IMR-90 (cell line): ENCODE measurements around the gene HBM. TPM values are rescaled to one million over a fixed set of nuclear protein-coding genes. Genes with fewer than 3 reads are reported as not detected.
A peak's percentile ranks its signal among the peaks of the same experiment; 100 is the strongest.

Source experiments
- ATAC-seq: fragments of 200-7000 bp; cut with Tn5 transposase; 2 replicates; pipeline ENCODE4 v1.9.1; 2020; ENCODE audit warnings: low read depth, mild to moderate bottlenecking, moderate library complexity
- BruUV-seq: library from RNA; stranded (reverse); fragments of 400-500 nt; replicated peaks from 2 replicates; lab custom pipeline; 2021; lab: Mats Ljungman, UMichigan
- CTCF ChIA-PET: fragments of 300-600 bp; formaldehyde crosslinking; extraction: SDS; loops from one replicate; lab custom pipeline; 2021; ENCODE audit warnings: antibody characterized with exemption; lab: Yijun Ruan, JAX
- POLR2A ChIA-PET: fragments of 300-600 bp; sonication (Branson Sonifier 250); formaldehyde crosslinking; loops from one replicate; lab custom pipeline; 2022; ENCODE audit warnings: antibody characterized with exemption; ENCODE audit not compliant: unreplicated experiment; lab: Charles Lee
- DNase-seq: peaks from one replicate; pipeline ENCODE4 v3.0.0; 2013
- H2AFZ ChIP-seq: replicated peaks from 2 replicates; pipeline ENCODE3; 2013; ENCODE audit warnings: low read length, mild to moderate bottlenecking; ENCODE audit not compliant: poor library complexity
- H2AK5ac ChIP-seq: 2 replicates; pipeline ENCODE4 v1.6.1; 2013; ENCODE audit warnings: low read depth, low read length, inconsistent platforms
- H2AK9ac ChIP-seq: replicated peaks from 2 replicates; pipeline ENCODE3; 2013; ENCODE audit warnings: mild to moderate bottlenecking, low read depth, low read length, moderate library complexity; ENCODE audit not compliant: poor library complexity
- H2BK120ac ChIP-seq: 2 replicates; pipeline ENCODE4 v1.6.1; 2013; ENCODE audit warnings: low read depth, low read length, inconsistent platforms
- H2BK15ac ChIP-seq: 3 replicates; pipeline ENCODE4 v1.6.1; 2013; ENCODE audit warnings: low read depth, low read length, inconsistent platforms
- H2BK20ac ChIP-seq: 2 replicates; pipeline ENCODE4 v1.6.1; 2013; ENCODE audit warnings: low read depth, mild to moderate bottlenecking, inconsistent platforms, low read length, moderate library complexity
- H2BK5ac ChIP-seq: 2 replicates; pipeline ENCODE4 v1.6.1; 2013; ENCODE audit warnings: mild to moderate bottlenecking, low read depth, low read length, inconsistent platforms; ENCODE audit not compliant: poor library complexity, severe bottlenecking
- H3K14ac ChIP-seq: replicated peaks from 2 replicates; pipeline ENCODE4 v1.6.1; 2013; ENCODE audit warnings: low read depth, low read length, inconsistent platforms
- H3K18ac ChIP-seq: 2 replicates; pipeline ENCODE4 v1.6.1; 2013; ENCODE audit warnings: low read depth, low read length, control low read depth
- H3K23ac ChIP-seq: 2 replicates; pipeline ENCODE4 v1.6.1; 2013; ENCODE audit warnings: low read depth, low read length, inconsistent platforms
- H3K27ac ChIP-seq: 2 replicates; pipeline ENCODE4 v1.5.1; 2013; ENCODE audit warnings: mild to moderate bottlenecking, control low read depth, low read length; ENCODE audit not compliant: insufficient read depth
- H3K27me3 ChIP-seq: 2 replicates; pipeline ENCODE4 v1.6.1; 2013; ENCODE audit warnings: low read length; ENCODE audit not compliant: control insufficient read depth, insufficient read depth
- H3K36me3 ChIP-seq: 2 replicates; pipeline ENCODE4 v1.6.1; 2013; ENCODE audit warnings: low read length, mixed read lengths; ENCODE audit not compliant: control insufficient read depth, insufficient read depth
- H3K4ac ChIP-seq: 2 replicates; pipeline ENCODE4 v1.6.1; 2013; ENCODE audit warnings: low read depth, low read length, inconsistent platforms
- H3K4me1 ChIP-seq: 2 replicates; pipeline ENCODE4 v1.6.1; 2013; ENCODE audit warnings: low read length, mixed read lengths; ENCODE audit not compliant: control insufficient read depth, insufficient read depth
- H3K4me2 ChIP-seq: 2 replicates; pipeline ENCODE4 v1.6.1; 2013; ENCODE audit warnings: low read depth, mild to moderate bottlenecking, control low read depth, low read length, moderate library complexity
- H3K4me3 ChIP-seq: 2 replicates; pipeline ENCODE4 v1.5.1; 2013; ENCODE audit warnings: low read depth, mild to moderate bottlenecking, control low read depth, low read length, moderate library complexity; ENCODE audit not compliant: insufficient read depth
- H3K56ac ChIP-seq: 2 replicates; pipeline ENCODE4 v1.6.1; 2013; ENCODE audit warnings: low read length, inconsistent platforms; ENCODE audit not compliant: insufficient read depth; ENCODE audit errors: extremely low read depth
- H3K79me1 ChIP-seq, 2 experiments: 2 replicates each; pipeline ENCODE4 v1.6.1; 2013; ENCODE audit warnings: low read length in 2 of 2, inconsistent platforms in 1 of 2, low read depth in 1 of 2
- H3K9ac ChIP-seq: 2 replicates; pipeline ENCODE4 v1.6.1; 2013; ENCODE audit warnings: low read depth, low read length, control low read depth
- H3K9me1 ChIP-seq: 2 replicates; pipeline ENCODE4 v1.6.1; 2013; ENCODE audit warnings: low read length, inconsistent platforms; ENCODE audit not compliant: insufficient read depth
- H3K9me3 ChIP-seq: 2 replicates; pipeline ENCODE4 v1.6.1; 2013; ENCODE audit warnings: low read length; ENCODE audit not compliant: control insufficient read depth, insufficient read depth
- H4K20me1 ChIP-seq: 2 replicates; pipeline ENCODE4 v1.6.1; 2013; ENCODE audit warnings: low read length, inconsistent platforms; ENCODE audit not compliant: insufficient read depth
- H4K5ac ChIP-seq: 2 replicates; pipeline ENCODE4 v1.6.1; 2013; ENCODE audit warnings: mild to moderate bottlenecking, low read depth, low read length, control low read depth
- H4K8ac ChIP-seq, 2 experiments: 2 replicates each; pipeline ENCODE4 v1.6.1; 2013; ENCODE audit warnings: low read depth in 2 of 2, low read length in 2 of 2, control low read depth in 1 of 2, inconsistent platforms in 1 of 2
- H4K91ac ChIP-seq: 2 replicates; pipeline ENCODE4 v1.6.1; 2013; ENCODE audit warnings: low read depth, low read length, inconsistent platforms; ENCODE audit not compliant: insufficient read depth
- BHLHE40 ChIP-seq: fragments of 150-350 bp; IDR thresholded peaks from 2 replicates; pipeline ENCODE4 v1.6.1; 2016; ENCODE audit warnings: mild to moderate bottlenecking, low read depth, low read length
- CEBPB ChIP-seq: IDR thresholded peaks from 2 replicates; pipeline ENCODE4 v1.6.1; 2012; ENCODE audit warnings: low read depth, low read length, improper control_type of control experiment
- CHD1 ChIP-seq: IDR thresholded peaks from 2 replicates; pipeline ENCODE4 v1.6.1; 2012; ENCODE audit warnings: low read depth, low read length, improper control_type of control experiment
- CTCF ChIP-seq: conservative IDR thresholded peaks from 2 replicates; pipeline ENCODE4 v1.5.1; 2012; ENCODE audit warnings: mild to moderate bottlenecking, low read depth, low read length, improper control_type of control experiment
- FOS ChIP-seq: fragments of 150-350 bp; IDR thresholded peaks from 2 replicates; pipeline ENCODE4 v1.6.1; 2016; ENCODE audit warnings: low read depth, low read length
- MAFK ChIP-seq: IDR thresholded peaks from 2 replicates; pipeline ENCODE4 v1.6.1; 2012; ENCODE audit warnings: low read depth, low read length, improper control_type of control experiment
- MAZ ChIP-seq: IDR thresholded peaks from 2 replicates; pipeline ENCODE4 v1.6.1; 2012; ENCODE audit warnings: low read depth, mild to moderate bottlenecking, low read length, improper control_type of control experiment, moderate library complexity, borderline replicate concordance
- MXI1 ChIP-seq: IDR thresholded peaks from 2 replicates; pipeline ENCODE4 v1.6.1; 2012; ENCODE audit warnings: low read depth, mild to moderate bottlenecking, low read length, moderate library complexity, borderline replicate concordance
- NFE2L2 ChIP-seq: fragments of 150-350 bp; IDR thresholded peaks from 2 replicates; pipeline ENCODE4 v1.6.1; 2016; ENCODE audit warnings: low read depth, mild to moderate bottlenecking, low read length
- POLR2A ChIP-seq: IDR thresholded peaks from 2 replicates; pipeline ENCODE4 v1.6.1; 2012; ENCODE audit warnings: mild to moderate bottlenecking, low read depth, low read length
- RAD21 ChIP-seq: IDR thresholded peaks from 2 replicates; pipeline ENCODE4 v1.6.1; 2012; ENCODE audit warnings: low read length, improper control_type of control experiment
- RCOR1 ChIP-seq: IDR thresholded peaks from 2 replicates; pipeline ENCODE4 v1.6.1; 2012; ENCODE audit warnings: mild to moderate bottlenecking, low read length, improper control_type of control experiment; ENCODE audit not compliant: insufficient replicate concordance
- RFX5 ChIP-seq: IDR thresholded peaks from 2 replicates; pipeline ENCODE4 v1.8.0; 2012; ENCODE audit warnings: low read depth, mild to moderate bottlenecking, low read length, moderate library complexity
- SMC3 ChIP-seq: fragments of 150-350 bp; IDR thresholded peaks from 2 replicates; pipeline ENCODE4 v1.6.1; 2016; ENCODE audit warnings: low read depth, mild to moderate bottlenecking, antibody characterized with exemption, low read length, moderate library complexity
- WGBS, 2 experiments: methylation state at CpG; one replicate each; pipeline versions ENCODE4 v1.1.5 to v1.1.7; 2013; ENCODE audit warnings: missing lambda C conversion rate in 2 of 2; ENCODE audit not compliant: insufficient read length in 1 of 2; ENCODE audit errors: extremely low coverage in 2 of 2; 5-methylcytosine and 5-hydroxymethylcytosine counted together
- dilution Hi-C: fragments of 300-500 bp; cut with HindIII; formaldehyde crosslinking; loops from one replicate; pipeline ENCODE4 v1.14.3; 2018; ENCODE audit warnings: low sequenced_read_pairs; ENCODE audit not compliant: unreplicated experiment
- in situ Hi-C: fragments of 300-500 bp; cut with MboI; formaldehyde crosslinking; loops from 3 replicates; pipeline ENCODE4 v1.14.3; 2019; ENCODE audit warnings: low sequenced_read_pairs, inconsistent platforms, mixed read lengths
- intact Hi-C: fragments of 100-400 bp; cut with micrococcal nuclease; formaldehyde crosslinking; loops from 2 replicates; pipeline ENCODE4 v1.10.0; 2022
- polyA plus RNA-seq, 3 experiments: library from polyadenylated mRNA; depleted of rRNA; stranded (reverse); fragments of >200 nt; gene quantifications; 2 replicates each; pipeline ENCODE4 v1.2.3, GENCODE V29; 2012; ENCODE audit warnings: low replicate concordance in 1 of 3
- total RNA-seq: library from RNA; depleted of rRNA; stranded (reverse); fragments of >200 nt; gene quantifications from 2 replicates; pipeline ENCODE4 v1.2.3, GENCODE V29; 2012
- TF ChIP-seq, protein P1 (sequence below): fragments of 150-350 bp; IDR thresholded peaks from 2 replicates; pipeline ENCODE4 v1.6.1; 2017; ENCODE audit warnings: mild to moderate bottlenecking, antibody characterized with exemption, low read length, low read depth
- TF ChIP-seq, protein P2 (sequence below): fragments of 150-350 bp; IDR thresholded peaks from 2 replicates; pipeline ENCODE4 v1.6.1; 2016; ENCODE audit warnings: low read depth, mild to moderate bottlenecking, low read length, moderate library complexity, borderline replicate concordance

The HBM gene
- total and polyA plus RNA-seq, 2 of the 4 experiments (the other 2 are of a cell fraction): not detected

DNA sequence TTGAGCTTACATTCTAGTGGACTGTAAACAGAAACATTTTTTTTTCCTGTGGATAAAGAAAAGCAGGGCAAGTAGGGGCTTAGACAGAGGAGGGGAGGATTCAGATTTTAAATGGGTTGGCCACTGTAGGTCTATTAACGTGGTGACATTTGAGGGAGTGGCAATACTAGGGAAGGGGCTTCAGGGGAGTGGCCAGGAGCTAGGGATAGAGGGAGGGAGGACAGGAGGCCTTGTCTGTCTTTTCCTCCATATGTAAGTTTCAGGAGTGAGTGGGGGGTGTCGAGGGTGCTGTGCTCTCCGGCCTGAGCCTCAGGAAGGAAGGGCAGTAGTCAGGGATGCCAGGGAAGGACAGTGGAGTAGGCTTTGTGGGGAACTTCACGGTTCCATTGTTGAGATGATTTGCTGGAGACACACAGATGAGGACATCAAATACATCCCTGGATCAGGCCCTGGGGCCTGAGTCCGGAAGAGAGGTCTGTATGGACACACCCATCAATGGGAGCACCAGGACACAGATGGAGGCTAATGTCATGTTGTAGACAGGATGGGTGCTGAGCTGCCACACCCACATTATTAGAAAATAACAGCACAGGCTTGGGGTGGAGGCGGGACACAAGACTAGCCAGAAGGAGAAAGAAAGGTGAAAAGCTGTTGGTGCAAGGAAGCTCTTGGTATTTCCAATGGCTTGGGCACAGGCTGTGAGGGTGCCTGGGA is 6.5 kb upstream of the HBM start:
- H4K5ac ChIP-seq: no peak overlapping the region
- no peak overlapping the region for H2AK5ac ChIP-seq
- H3K9ac ChIP-seq: no peak overlapping the region
- dilution Hi-C loops: no loop called here
- peaks cover 35% of the 10 kb centered on the region for H3K27me3 ChIP-seq
- no peak for TF ChIP-seq CEBPB
- TF ChIP-seq RAD21: no peak
- TF ChIP-seq MXI1: no peak
- TF ChIP-seq FOS: no peak
- TF ChIP-seq NFE2L2: no peak
- no peak for TF ChIP-seq CTCF
- TF ChIP-seq MAFK: no peak
- TF ChIP-seq CHD1: no peak
- TF ChIP-seq SMC3: no peak
- no peak for TF ChIP-seq MAZ
- TF ChIP-seq, protein P1, sequence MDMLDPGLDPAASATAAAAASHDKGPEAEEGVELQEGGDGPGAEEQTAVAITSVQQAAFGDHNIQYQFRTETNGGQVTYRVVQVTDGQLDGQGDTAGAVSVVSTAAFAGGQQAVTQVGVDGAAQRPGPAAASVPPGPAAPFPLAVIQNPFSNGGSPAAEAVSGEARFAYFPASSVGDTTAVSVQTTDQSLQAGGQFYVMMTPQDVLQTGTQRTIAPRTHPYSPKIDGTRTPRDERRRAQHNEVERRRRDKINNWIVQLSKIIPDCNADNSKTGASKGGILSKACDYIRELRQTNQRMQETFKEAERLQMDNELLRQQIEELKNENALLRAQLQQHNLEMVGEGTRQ: no peak
- TF ChIP-seq, protein P2, sequence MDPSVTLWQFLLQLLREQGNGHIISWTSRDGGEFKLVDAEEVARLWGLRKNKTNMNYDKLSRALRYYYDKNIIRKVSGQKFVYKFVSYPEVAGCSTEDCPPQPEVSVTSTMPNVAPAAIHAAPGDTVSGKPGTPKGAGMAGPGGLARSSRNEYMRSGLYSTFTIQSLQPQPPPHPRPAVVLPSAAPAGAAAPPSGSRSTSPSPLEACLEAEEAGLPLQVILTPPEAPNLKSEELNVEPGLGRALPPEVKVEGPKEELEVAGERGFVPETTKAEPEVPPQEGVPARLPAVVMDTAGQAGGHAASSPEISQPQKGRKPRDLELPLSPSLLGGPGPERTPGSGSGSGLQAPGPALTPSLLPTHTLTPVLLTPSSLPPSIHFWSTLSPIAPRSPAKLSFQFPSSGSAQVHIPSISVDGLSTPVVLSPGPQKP: no peak
- no peak for TF ChIP-seq RFX5
- no peak for TF ChIP-seq RCOR1
- TF ChIP-seq POLR2A: no peak
- no peak for TF ChIP-seq BHLHE40
- H3K4me1 ChIP-seq: no peaks in the 10 kb centered on the region
- no peaks in the 10 kb centered on the region for H4K20me1 ChIP-seq
- no peak overlapping the region for H3K4me2 ChIP-seq
- 0% methylated on average over 1 of the region's 6 CpGs; no CpG with 5 or more reads in 1 of the 2 experiments for WGBS, 2 experiments
- DNase-seq (no peak), ATAC-seq (no peak)
- H3K9me1 ChIP-seq: no peaks in the 10 kb centered on the region
- no peak overlapping the region for H3K14ac ChIP-seq
- no peak overlapping the region for H3K56ac ChIP-seq
- intact Hi-C loops: no loop called here
- H4K8ac ChIP-seq: no peak overlapping the region
- no peak overlapping the region for H2AK9ac ChIP-seq
- no peaks in the 10 kb centered on the region for H3K36me3 ChIP-seq
- no TSS peak for BruUV-seq
- H2BK120ac ChIP-seq: no peak overlapping the region
- no peaks in the 10 kb centered on the region for H3K79me1 ChIP-seq
- in situ Hi-C loops: no loop called here
- H4K91ac ChIP-seq: no peak overlapping the region
- CTCF ChIA-PET: interaction anchor here (0.5 to 1.1 kb wide), 2 partner anchors 21 to 52 kb away, joined by 3 read pairs; partner anchors contain the start of gene HBQ1
- no peak overlapping the region for H3K4ac ChIP-seq
- H2AFZ ChIP-seq: peak overlapping the region; percentile 11
- H3K9me3 ChIP-seq: no peaks in the 10 kb centered on the region
- no peak overlapping the region for H3K18ac ChIP-seq
- H2BK5ac ChIP-seq: no peak overlapping the region
- H3K4me3 ChIP-seq: no peak overlapping the region
- no peak overlapping the region for H3K27ac ChIP-seq
- H2BK15ac ChIP-seq: no peak overlapping the region
- H2BK20ac ChIP-seq: no peak overlapping the region
- POLR2A ChIA-PET: no interaction called here
- no peak overlapping the region for H3K23ac ChIP-seq
